WERI-Rb-1 (cell line): ENCODE results near the gene ZNF281.
A peak's percentile ranks its signal among the peaks of the same experiment; 100 is the strongest.

ENCODE experiments used
- DNase-seq: peaks from one replicate; pipeline ENCODE4 v3.0.0-alpha.2; 2020
- H3K27ac ChIP-seq: fragments of 250-450 bp; sonication (Bioruptor Pico); 2 replicates; pipeline ENCODE4 v1.5.1; 2020; ENCODE audit warnings: mild to moderate bottlenecking, moderate library complexity
- H3K27me3 ChIP-seq: fragments of 250-450 bp; sonication (Bioruptor Pico); 2 replicates; pipeline ENCODE4 v1.5.1; 2021; ENCODE audit warnings: mild to moderate bottlenecking, low read depth, moderate library complexity; ENCODE audit not compliant: insufficient read depth, severe bottlenecking
- H3K36me3 ChIP-seq: fragments of 250-450 bp; sonication (Bioruptor Pico); 2 replicates; pipeline ENCODE4 v1.5.1; 2020; ENCODE audit warnings: mild to moderate bottlenecking, moderate library complexity
- H3K4me3 ChIP-seq: 2 replicates; pipeline ENCODE4 v1.5.1; 2011; ENCODE audit warnings: low read depth, mild to moderate bottlenecking, control low read depth, low read length
- H3K9me3 ChIP-seq: fragments of 250-450 bp; sonication (Bioruptor Pico); 2 replicates; pipeline ENCODE4 v1.5.1; 2021; ENCODE audit warnings: mild to moderate bottlenecking, moderate library complexity; ENCODE audit not compliant: severe bottlenecking
- TF ChIP-seq, protein P1 (sequence below): IDR thresholded peaks from 2 replicates; pipeline ENCODE4 v1.5.1; 2011; ENCODE audit warnings: low read depth, mild to moderate bottlenecking, control low read depth, inconsistent platforms, low read length

ZNF281 gene

DNA sequence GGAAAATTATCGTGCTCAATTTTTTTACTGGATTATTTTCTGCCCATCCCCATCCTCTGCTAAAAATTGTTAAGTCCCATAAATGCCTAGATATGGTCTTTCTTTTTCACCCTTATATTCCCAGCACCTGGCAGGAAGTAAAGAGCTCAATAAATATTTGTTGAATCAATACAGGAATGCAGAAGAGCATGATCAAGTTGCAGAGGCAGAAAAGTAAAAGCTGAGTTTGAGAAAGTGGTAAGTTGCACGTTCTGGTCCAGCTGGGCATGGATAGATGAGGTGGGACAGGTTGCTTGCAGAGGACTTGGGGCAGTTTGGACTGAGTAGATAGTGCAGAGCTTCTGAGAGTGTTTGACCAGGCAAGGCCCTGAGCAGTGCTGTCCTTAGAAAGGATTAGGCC lies 40.1 kb downstream of the ZNF281 start:
- no peaks in the 10 kb centered on the region for H3K27me3 ChIP-seq
- DNase-seq, result peak; percentile 45
- TF ChIP-seq, protein P1, sequence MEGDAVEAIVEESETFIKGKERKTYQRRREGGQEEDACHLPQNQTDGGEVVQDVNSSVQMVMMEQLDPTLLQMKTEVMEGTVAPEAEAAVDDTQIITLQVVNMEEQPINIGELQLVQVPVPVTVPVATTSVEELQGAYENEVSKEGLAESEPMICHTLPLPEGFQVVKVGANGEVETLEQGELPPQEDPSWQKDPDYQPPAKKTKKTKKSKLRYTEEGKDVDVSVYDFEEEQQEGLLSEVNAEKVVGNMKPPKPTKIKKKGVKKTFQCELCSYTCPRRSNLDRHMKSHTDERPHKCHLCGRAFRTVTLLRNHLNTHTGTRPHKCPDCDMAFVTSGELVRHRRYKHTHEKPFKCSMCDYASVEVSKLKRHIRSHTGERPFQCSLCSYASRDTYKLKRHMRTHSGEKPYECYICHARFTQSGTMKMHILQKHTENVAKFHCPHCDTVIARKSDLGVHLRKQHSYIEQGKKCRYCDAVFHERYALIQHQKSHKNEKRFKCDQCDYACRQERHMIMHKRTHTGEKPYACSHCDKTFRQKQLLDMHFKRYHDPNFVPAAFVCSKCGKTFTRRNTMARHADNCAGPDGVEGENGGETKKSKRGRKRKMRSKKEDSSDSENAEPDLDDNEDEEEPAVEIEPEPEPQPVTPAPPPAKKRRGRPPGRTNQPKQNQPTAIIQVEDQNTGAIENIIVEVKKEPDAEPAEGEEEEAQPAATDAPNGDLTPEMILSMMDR, result no peak
- H3K9me3 ChIP-seq, result peaks cover 2% of the 10 kb centered on the region
- H3K4me3 ChIP-seq, result no peak overlapping the region
- peak overlapping the region; percentile 77 for H3K27ac ChIP-seq
- H3K36me3 ChIP-seq, result no peaks in the 10 kb centered on the region

DNA sequence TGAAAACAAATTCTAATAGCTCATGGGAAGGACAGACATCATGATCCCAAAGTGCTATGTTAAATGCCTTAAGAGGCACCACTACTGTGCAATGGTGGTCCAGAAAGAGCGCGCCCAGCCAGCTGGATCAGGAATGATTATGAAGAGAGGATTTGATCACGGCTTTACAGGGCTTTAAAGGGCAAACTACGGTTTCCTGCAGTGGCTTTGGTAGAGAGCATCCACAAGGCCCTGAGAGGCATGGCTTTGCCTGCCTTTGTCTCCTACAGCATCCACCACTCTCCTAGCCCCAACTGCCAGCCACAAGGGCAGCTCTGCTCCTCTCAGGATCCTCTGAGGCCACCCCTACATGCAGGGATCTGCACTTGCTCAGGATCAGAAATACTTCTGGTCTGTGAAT lies 40.7 kb downstream of the ZNF281 start:
- TF ChIP-seq, protein P1, result no peak
- peak; percentile 94 for DNase-seq
- no peak overlapping the region for H3K4me3 ChIP-seq
- H3K9me3 ChIP-seq, result peaks cover 2% of the 10 kb centered on the region
- H3K27ac ChIP-seq, result peak overlapping the region; percentile 77
- H3K27me3 ChIP-seq, result no peaks in the 10 kb centered on the region
- no peaks in the 10 kb centered on the region for H3K36me3 ChIP-seq

DNA sequence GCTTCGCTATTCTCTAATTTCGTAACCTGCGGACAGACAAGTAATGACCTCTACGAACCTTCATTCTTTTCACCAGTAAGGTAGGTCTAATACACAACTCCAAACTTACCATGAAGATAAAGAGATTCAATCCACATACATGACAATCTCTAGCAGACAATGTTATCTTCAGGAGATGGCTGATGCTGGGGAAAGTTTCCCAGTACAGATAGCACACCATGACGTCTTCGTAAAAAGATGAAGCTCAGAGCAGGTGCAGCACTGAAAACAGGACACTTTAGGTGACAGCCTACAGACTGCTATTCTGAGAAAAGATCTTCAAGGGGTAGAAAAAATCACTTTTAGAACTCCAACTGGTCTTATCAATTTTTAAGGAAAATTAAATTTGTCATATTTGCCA lies 41.3 kb downstream of the ZNF281 start:
- TF ChIP-seq, protein P1, result no peak
- Histone ChIP-seq H3K4me3 (no peak overlapping the region), H3K27me3 (no peaks in the 10 kb centered on the region), H3K36me3 (no peaks in the 10 kb centered on the region), H3K9me3 (peaks cover 2% of the 10 kb centered on the region), H3K27ac (peak overlapping the region; percentile 77)
- DNase-seq, result no peak

DNA sequence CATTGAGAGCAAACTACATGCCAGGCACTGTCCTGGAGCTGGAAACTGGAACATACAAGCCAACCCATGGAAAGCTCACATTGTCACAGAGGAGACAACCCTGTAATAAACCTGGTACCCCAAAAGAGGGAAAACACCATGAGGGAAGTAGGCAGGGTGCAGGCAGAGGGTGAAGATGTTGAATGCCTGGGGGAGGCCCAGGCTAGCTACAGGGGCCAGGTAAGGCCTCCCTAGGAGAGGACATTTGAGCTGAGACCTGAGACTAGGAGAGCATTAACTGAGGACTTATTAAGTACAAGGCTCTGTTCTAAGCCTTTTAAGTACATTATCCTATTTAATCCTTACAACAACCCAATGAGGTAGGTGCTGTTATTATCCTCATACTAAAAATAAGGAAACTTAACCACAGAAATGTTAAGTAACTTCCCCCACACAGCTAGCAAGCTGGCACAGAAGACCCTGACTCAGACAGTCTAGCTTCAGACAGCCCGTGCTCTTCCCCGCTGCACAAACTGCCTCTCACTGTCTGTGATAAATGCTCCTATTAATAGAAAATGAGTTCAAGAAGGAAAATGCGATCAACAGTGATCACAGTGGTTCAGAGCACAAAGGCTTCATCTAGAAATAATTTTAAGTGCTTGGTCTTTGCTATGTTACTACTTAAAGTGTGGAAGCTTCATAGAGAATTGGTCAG lies 41.8 kb downstream of the ZNF281 start:
- no peaks in the 10 kb centered on the region for H3K36me3 ChIP-seq
- H3K4me3 ChIP-seq, result no peak overlapping the region
- no peaks in the 10 kb centered on the region for H3K27me3 ChIP-seq
- peaks cover 2% of the 10 kb centered on the region for H3K9me3 ChIP-seq
- peak overlapping the region; percentile 77 for H3K27ac ChIP-seq
- DNase-seq, result peak; percentile 60
- TF ChIP-seq, protein P1, result no peak

DNA sequence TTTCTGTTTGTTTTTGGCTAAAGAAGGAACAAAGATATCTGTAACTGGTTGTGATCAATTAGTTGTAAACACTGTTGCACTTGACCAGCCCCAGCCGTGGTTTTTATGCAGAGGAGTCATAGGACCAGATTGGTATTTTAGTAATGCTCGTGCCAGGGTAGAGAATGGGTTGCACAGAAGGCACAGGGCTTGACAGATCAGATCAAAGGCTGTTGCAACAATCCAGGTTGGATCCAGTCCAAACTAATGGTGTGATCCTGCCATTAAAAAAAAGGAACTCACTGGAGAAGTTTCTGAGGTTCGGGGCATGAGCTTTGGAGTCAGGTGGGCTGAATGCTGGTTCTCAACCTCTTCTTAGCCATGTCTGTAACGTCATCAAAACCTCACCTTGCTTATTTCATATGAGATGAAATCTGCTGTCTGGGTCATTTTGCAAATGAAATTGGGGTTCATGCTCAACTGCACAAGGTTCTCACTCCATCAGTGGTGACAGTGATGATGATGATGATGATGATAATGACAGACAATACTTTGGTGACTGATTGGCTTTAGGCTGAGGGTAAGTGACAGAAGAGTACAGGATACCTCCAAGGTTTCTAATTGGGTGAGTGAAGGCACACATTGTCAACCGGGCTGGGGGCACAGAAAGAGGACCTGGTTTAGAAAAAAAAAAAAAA lies 43.1 kb downstream of the ZNF281 start:
- Histone ChIP-seq H3K27ac (no peak overlapping the region), H3K9me3 (peaks cover 2% of the 10 kb centered on the region), H3K36me3 (no peaks in the 10 kb centered on the region), H3K27me3 (no peaks in the 10 kb centered on the region), H3K4me3 (no peak overlapping the region)
- TF ChIP-seq, protein P1, result no peak
- DNase-seq, result no peak
